WTC11 (cell line): ENCODE results near the gene PXDC1. TPM values are rescaled to one million over a fixed set of nuclear protein-coding genes. Genes with fewer than 3 reads are reported as not detected.

Experiments used
- ATAC-seq: fragments of 200-7000 bp; cut with Tn5 transposase; 2 replicates; pipeline ENCODE4 v1.10.0; 2021; ENCODE audit warnings: mild to moderate bottlenecking, moderate library complexity
- CTCF ChIA-PET: fragments of 300-600 bp; sonication (Branson Sonifier 250); formaldehyde crosslinking; loops from one replicate; lab custom pipeline; 2021; ENCODE audit warnings: antibody characterized with exemption; lab: Charles Lee
- POLR2A ChIA-PET: fragments of 350-600 bp; sonication (Branson Sonifier 250); formaldehyde crosslinking; loops from one replicate; lab custom pipeline; 2021; ENCODE audit warnings: antibody characterized with exemption; lab: Charles Lee
- DNase-seq: peaks from one replicate; pipeline ENCODE4 v3.0.0; 2021; ENCODE audit warnings: low spot score
- H3K27ac Mint-ChIP-seq: 2 replicates; pipeline ENCODE4 v1.8.0; 2021; ENCODE audit warnings: mixed read lengths
- H3K27me3 Mint-ChIP-seq: 2 replicates; pipeline ENCODE4 v1.8.0; 2021; ENCODE audit warnings: low read depth, mild to moderate bottlenecking, moderate library complexity, mixed read lengths
- H3K36me3 Mint-ChIP-seq: 2 replicates; pipeline ENCODE4 v1.8.0; 2021; ENCODE audit warnings: mixed read lengths
- H3K4me1 Mint-ChIP-seq: 2 replicates; pipeline ENCODE4 v1.8.0; 2022; ENCODE audit warnings: mixed read lengths
- H3K4me3 Mint-ChIP-seq: 2 replicates; pipeline ENCODE4 v1.8.0; 2021; ENCODE audit warnings: mild to moderate bottlenecking, moderate library complexity, mixed read lengths
- H3K9me3 Mint-ChIP-seq: 2 replicates; pipeline ENCODE4 v1.8.0; 2021; ENCODE audit warnings: mixed read lengths
- FOXP4 ChIP-seq: sonication (generic); formaldehyde crosslinking; IDR thresholded peaks from 2 replicates; pipeline ENCODE4 v1.8.0; 2022; ENCODE audit warnings: mild to moderate bottlenecking, missing genetic modification reagents
- GRHL2 ChIP-seq: fragments of 250-450 bp; sonication (Bioruptor Pico); IDR thresholded peaks from 2 replicates; pipeline ENCODE4 v1.8.0; 2022; ENCODE audit warnings: mild to moderate bottlenecking, moderate library complexity; ENCODE audit not compliant: insufficient replicate concordance, severe bottlenecking
- JAZF1 ChIP-seq: fragments of 250-450 bp; sonication (Bioruptor Pico); IDR thresholded peaks from 2 replicates; pipeline ENCODE4 v1.9.0; 2021; ENCODE audit warnings: moderate library complexity, mild to moderate bottlenecking, inconsistent platforms
- NR1H2 ChIP-seq: sonication (generic); formaldehyde crosslinking; IDR thresholded peaks from 2 replicates; pipeline ENCODE4 v1.9.0; 2021; ENCODE audit warnings: mild to moderate bottlenecking, moderate library complexity, missing genetic modification reagents
- NR3C1 ChIP-seq: sonication (generic); formaldehyde crosslinking; conservative IDR thresholded peaks from 2 replicates; pipeline ENCODE4 v1.8.1; 2023; ENCODE audit warnings: low read depth, mild to moderate bottlenecking, missing genetic modification reagents
- STAT6 ChIP-seq: sonication (generic); formaldehyde crosslinking; conservative IDR thresholded peaks from 2 replicates; pipeline ENCODE4 v1.8.1; 2023; ENCODE audit warnings: mild to moderate bottlenecking, low read depth, missing genetic modification reagents, moderate library complexity
- TEAD4 ChIP-seq: sonication (generic); formaldehyde crosslinking; IDR thresholded peaks from 2 replicates; pipeline ENCODE4 v1.8.0; 2022; ENCODE audit warnings: mild to moderate bottlenecking, missing genetic modification reagents
- ZNF423 ChIP-seq: fragments of 250-450 bp; sonication (Bioruptor Pico); IDR thresholded peaks from 2 replicates; pipeline ENCODE4 v2.1.2; 2022; ENCODE audit warnings: mild to moderate bottlenecking, moderate library complexity
- ZNF532 ChIP-seq: fragments of 250-450 bp; sonication (Bioruptor Pico); IDR thresholded peaks from 2 replicates; pipeline ENCODE4 v1.9.0; 2021; ENCODE audit warnings: mild to moderate bottlenecking, borderline replicate concordance
- total RNA-seq: library from RNA; stranded (reverse); gene quantifications from 3 replicates; pipeline ENCODE4 v1.2.3, GENCODE V29; 2021
- TF ChIP-seq, protein P1 (sequence below): sonication (generic); formaldehyde crosslinking; IDR thresholded peaks from 2 replicates; pipeline ENCODE4 v1.8.1; 2023; ENCODE audit warnings: mild to moderate bottlenecking, missing genetic modification reagents
- TF ChIP-seq, protein P2 (sequence below): sonication (generic); formaldehyde crosslinking; IDR thresholded peaks from 2 replicates; pipeline ENCODE4 v1.8.0; 2023; ENCODE audit warnings: missing genetic modification reagents, mild to moderate bottlenecking, borderline replicate concordance

Gene PXDC1
- total RNA-seq, 1 experiment from 2014 or later: 3.3 TPM

- TF ChIP-seq, protein P1, sequence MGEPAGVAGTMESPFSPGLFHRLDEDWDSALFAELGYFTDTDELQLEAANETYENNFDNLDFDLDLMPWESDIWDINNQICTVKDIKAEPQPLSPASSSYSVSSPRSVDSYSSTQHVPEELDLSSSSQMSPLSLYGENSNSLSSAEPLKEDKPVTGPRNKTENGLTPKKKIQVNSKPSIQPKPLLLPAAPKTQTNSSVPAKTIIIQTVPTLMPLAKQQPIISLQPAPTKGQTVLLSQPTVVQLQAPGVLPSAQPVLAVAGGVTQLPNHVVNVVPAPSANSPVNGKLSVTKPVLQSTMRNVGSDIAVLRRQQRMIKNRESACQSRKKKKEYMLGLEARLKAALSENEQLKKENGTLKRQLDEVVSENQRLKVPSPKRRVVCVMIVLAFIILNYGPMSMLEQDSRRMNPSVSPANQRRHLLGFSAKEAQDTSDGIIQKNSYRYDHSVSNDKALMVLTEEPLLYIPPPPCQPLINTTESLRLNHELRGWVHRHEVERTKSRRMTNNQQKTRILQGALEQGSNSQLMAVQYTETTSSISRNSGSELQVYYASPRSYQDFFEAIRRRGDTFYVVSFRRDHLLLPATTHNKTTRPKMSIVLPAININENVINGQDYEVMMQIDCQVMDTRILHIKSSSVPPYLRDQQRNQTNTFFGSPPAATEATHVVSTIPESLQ (CRISPR knock-in tag): no peak
- 0 out of 2 replicates have a peak, but pooled peaks have one; percentile 30 for TF ChIP-seq FOXP4 (CRISPR knock-in tag)
- TF ChIP-seq, protein P2, sequence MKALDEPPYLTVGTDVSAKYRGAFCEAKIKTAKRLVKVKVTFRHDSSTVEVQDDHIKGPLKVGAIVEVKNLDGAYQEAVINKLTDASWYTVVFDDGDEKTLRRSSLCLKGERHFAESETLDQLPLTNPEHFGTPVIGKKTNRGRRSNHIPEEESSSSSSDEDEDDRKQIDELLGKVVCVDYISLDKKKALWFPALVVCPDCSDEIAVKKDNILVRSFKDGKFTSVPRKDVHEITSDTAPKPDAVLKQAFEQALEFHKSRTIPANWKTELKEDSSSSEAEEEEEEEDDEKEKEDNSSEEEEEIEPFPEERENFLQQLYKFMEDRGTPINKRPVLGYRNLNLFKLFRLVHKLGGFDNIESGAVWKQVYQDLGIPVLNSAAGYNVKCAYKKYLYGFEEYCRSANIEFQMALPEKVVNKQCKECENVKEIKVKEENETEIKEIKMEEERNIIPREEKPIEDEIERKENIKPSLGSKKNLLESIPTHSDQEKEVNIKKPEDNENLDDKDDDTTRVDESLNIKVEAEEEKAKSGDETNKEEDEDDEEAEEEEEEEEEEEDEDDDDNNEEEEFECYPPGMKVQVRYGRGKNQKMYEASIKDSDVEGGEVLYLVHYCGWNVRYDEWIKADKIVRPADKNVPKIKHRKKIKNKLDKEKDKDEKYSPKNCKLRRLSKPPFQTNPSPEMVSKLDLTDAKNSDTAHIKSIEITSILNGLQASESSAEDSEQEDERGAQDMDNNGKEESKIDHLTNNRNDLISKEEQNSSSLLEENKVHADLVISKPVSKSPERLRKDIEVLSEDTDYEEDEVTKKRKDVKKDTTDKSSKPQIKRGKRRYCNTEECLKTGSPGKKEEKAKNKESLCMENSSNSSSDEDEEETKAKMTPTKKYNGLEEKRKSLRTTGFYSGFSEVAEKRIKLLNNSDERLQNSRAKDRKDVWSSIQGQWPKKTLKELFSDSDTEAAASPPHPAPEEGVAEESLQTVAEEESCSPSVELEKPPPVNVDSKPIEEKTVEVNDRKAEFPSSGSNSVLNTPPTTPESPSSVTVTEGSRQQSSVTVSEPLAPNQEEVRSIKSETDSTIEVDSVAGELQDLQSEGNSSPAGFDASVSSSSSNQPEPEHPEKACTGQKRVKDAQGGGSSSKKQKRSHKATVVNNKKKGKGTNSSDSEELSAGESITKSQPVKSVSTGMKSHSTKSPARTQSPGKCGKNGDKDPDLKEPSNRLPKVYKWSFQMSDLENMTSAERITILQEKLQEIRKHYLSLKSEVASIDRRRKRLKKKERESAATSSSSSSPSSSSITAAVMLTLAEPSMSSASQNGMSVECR (CRISPR knock-in tag): 0 out of 2 replicates have a peak, but pooled peaks have one; percentile 7
- TF ChIP-seq JAZF1 (CRISPR knock-in tag): no peak
- TF ChIP-seq, all 79 proteins: peak for 8
Measured at GRCh38 chr6:3750317-3751076, 1.0 kb downstream of the PXDC1 start (continued).

GRCh38 chr6:3749977-3750316 is 1.6 kb downstream of the PXDC1 start:
- ChIA-PET POLR2A (no interaction called here), CTCF (interaction anchor here (0.6 to 3.3 kb wide), 10 partner anchors 9 to 490 kb away, joined by 3 to 68 read pairs (median 4); partner anchors contain the start of gene FAM50B)
- ATAC-seq (no peak), DNase-seq (no peak)
- peak overlapping the region; percentile 66 for H3K4me3 Mint-ChIP-seq
- no peaks in the 10 kb centered on the region for H3K36me3 Mint-ChIP-seq
- no peaks in the 10 kb centered on the region for H3K9me3 Mint-ChIP-seq
- H3K4me1 Mint-ChIP-seq: peaks cover 45% of the 10 kb centered on the region
- TF ChIP-seq ZNF423 (CRISPR knock-in tag) (no peak), NR1H2 (CRISPR knock-in tag) (no peak), TEAD4 (CRISPR knock-in tag) (no peak), NR3C1 (CRISPR knock-in tag) (no peak)
- no peak overlapping the region for H3K27ac Mint-ChIP-seq
- peaks cover 54% of the 10 kb centered on the region for H3K27me3 Mint-ChIP-seq

- POLR2A ChIA-PET: interaction anchor here (0.9 kb wide), 1 partner anchor 34 kb away, joined by 3 read pairs; no protein-coding TSS in a partner anchor
- H3K36me3 Mint-ChIP-seq: no peaks in the 10 kb centered on the region
- H3K9me3 Mint-ChIP-seq: no peaks in the 10 kb centered on the region
- H3K4me1 Mint-ChIP-seq: peaks cover 41% of the 10 kb centered on the region
- CTCF ChIA-PET: interaction anchor here (0.6 to 3.3 kb wide), 17 partner anchors 8 to 489 kb away, joined by 3 to 68 read pairs (median 4); partner anchors contain the start of gene FAM50B
- peak; percentile 54 for DNase-seq
- H3K27me3 Mint-ChIP-seq: peaks cover 47% of the 10 kb centered on the region
- H3K4me3 Mint-ChIP-seq: peak overlapping the region; percentile 66
- no peak; the same call in 1 of the 2 replicates for ATAC-seq
- no peak overlapping the region for H3K27ac Mint-ChIP-seq
- no peak for TF ChIP-seq GRHL2 (CRISPR knock-in tag)
- no peak for TF ChIP-seq STAT6
- TF ChIP-seq ZNF532 (CRISPR knock-in tag): no peak
Measured at GRCh38 chr6:3749067-3749841, 2.3 kb downstream of the PXDC1 start.
